Breast epithelium (tissue), 4 donors: ENCODE results near the gene MEIKIN. TPM values are rescaled to one million over a fixed set of nuclear protein-coding genes. Genes with fewer than 3 reads are reported as not detected.

Experiments
- DNase-seq, 2 donors: peaks; one replicate each; pipeline ENCODE4 v3.0.0-alpha.2; 2019; ENCODE audit warnings: low spot score in 2 of 2
- H3K27ac ChIP-seq, 2 donors: fragments of 200-600 bp; sonication (generic) in 1 of 2; one replicate each; pipeline ENCODE4 v1.5.1; 2016 to 2019; ENCODE audit warnings: mild to moderate bottlenecking in 1 of 2
- H3K27me3 ChIP-seq, 2 donors: fragments of 200-600 bp; sonication (generic) in 1 of 2; one replicate each; pipeline versions ENCODE4 v1.5.1 to v1.6.0; 2017 to 2019; ENCODE audit warnings: control low read depth in 1 of 2, mild to moderate bottlenecking in 1 of 2
- H3K36me3 ChIP-seq: fragments of 200-600 bp; one replicate; pipeline ENCODE4 v1.5.1; 2019
- H3K4me1 ChIP-seq, 2 donors: fragments of 200-600 bp; sonication (generic); one replicate each; pipeline ENCODE4 v1.5.1; 2016 to 2019; ENCODE audit warnings: control low read depth in 1 of 2
- H3K4me3 ChIP-seq, 3 donors: fragments of 200-600 bp; sonication (generic); 1 replicate in 2 of 3; 2 replicates in 1 of 3; pipeline ENCODE4 v1.5.1; 2016 to 2019; ENCODE audit warnings: mild to moderate bottlenecking in 3 of 3, moderate library complexity in 2 of 3
- H3K9me3 ChIP-seq, 2 donors: fragments of 200-600 bp; sonication (generic) in 1 of 2; one replicate each; pipeline ENCODE4 v1.5.1; 2016 to 2019; ENCODE audit warnings: control low read depth in 1 of 2
- CTCF ChIP-seq, 3 donors: fragments of 450-650 bp; IDR thresholded peaks; one replicate each; pipeline ENCODE4 v1.5.1; 2016 to 2017; ENCODE audit warnings: antibody characterized with exemption in 3 of 3, mild to moderate bottlenecking in 3 of 3, moderate library complexity in 3 of 3
- POLR2A ChIP-seq: fragments of 450-650 bp; IDR thresholded peaks from one replicate; pipeline ENCODE4 v1.6.1; 2016; ENCODE audit warnings: antibody characterized with exemption, mild to moderate bottlenecking, moderate library complexity
- POLR2AphosphoS5 ChIP-seq, 3 donors: sonication (generic); formaldehyde crosslinking; IDR thresholded peaks; one replicate each; pipeline ENCODE4 v1.6.1; 2017; ENCODE audit warnings: antibody characterized with exemption in 3 of 3
- intact Hi-C: fragments of 100-400 bp; cut with DNase I; formaldehyde crosslinking; loops from one replicate; pipeline ENCODE4 v1.15.1; 2023; ENCODE audit warnings: low total_unique reads
- total RNA-seq, 3 donors: library from RNA; depleted of rRNA; stranded (reverse); fragments of >200 nt; gene quantifications; one replicate each; pipeline ENCODE4 v1.1.0, GENCODE V29; 2016

MEIKIN gene
- total RNA-seq, 3 donors from 2014 or later = not detected

- H3K27ac ChIP-seq = no peak overlapping the region
- TF ChIP-seq POLR2A (no peak), CTCF (IDR thresholded peaks at IDR 0.05) (no peak), POLR2AphosphoS5 (IDR thresholded peaks at IDR 0.05) (no peak)
- no peaks in the 10 kb centered on the region for H3K4me1 ChIP-seq
- intact Hi-C loops = loop anchor here (10.0 kb wide), 1 partner anchor 160 kb away; the partner anchor contains the start of gene RAPGEF6
- no peaks in the 10 kb centered on the region for H3K9me3 ChIP-seq
- no peaks in the 10 kb centered on the region for H3K27me3 ChIP-seq
- peak overlapping the region; percentile 70 to 98 (median 82) for H3K4me3 ChIP-seq
- H3K36me3 ChIP-seq = no peaks in the 10 kb centered on the region
- no peak for DNase-seq
These were observed 150.2 kb downstream of the MEIKIN start for GRCh38 chr5:131795228-131795627.

GRCh38 chr5:131794586-131794985 is 150.9 kb downstream of the MEIKIN start:
- Histone ChIP-seq H3K36me3 (no peaks in the 10 kb centered on the region), H3K9me3 (no peaks in the 10 kb centered on the region), H3K27me3 (no peaks in the 10 kb centered on the region), H3K4me1 (no peaks in the 10 kb centered on the region), H3K4me3 (peak overlapping the region in 1 of 3 donors; percentile 82), H3K27ac (no peak overlapping the region)
- intact Hi-C loops = loop anchor here (10.0 kb wide), 1 partner anchor 160 kb away; the partner anchor contains the start of gene RAPGEF6
- TF ChIP-seq POLR2AphosphoS5 (IDR thresholded peaks at IDR 0.05) = no peak
- no peak for TF ChIP-seq POLR2A
- no peak for TF ChIP-seq CTCF (IDR thresholded peaks at IDR 0.05)
- no peak for DNase-seq

- no peak overlapping the region for H3K27ac ChIP-seq
- H3K4me1 ChIP-seq = no peaks in the 10 kb centered on the region
- DNase-seq = no peak
- no peaks in the 10 kb centered on the region for H3K9me3 ChIP-seq
- H3K36me3 ChIP-seq = no peaks in the 10 kb centered on the region
- TF ChIP-seq POLR2A = no peak
- no peak for TF ChIP-seq POLR2AphosphoS5 (IDR thresholded peaks at IDR 0.05)
- no peak for TF ChIP-seq CTCF (IDR thresholded peaks at IDR 0.05)
- intact Hi-C loops = loop anchor here (10.0 kb wide), 1 partner anchor 158 kb away; the partner anchor contains the start of gene RAPGEF6
- H3K4me3 ChIP-seq = no peak overlapping the region
- H3K27me3 ChIP-seq = no peaks in the 10 kb centered on the region
These were observed 152.6 kb downstream of the MEIKIN start for GRCh38 chr5:131792896-131793295.

GRCh38 chr5:131791866-131792265 is 153.6 kb downstream of the MEIKIN start:
- Histone ChIP-seq H3K4me3 (no peak overlapping the region), H3K4me1 (no peaks in the 10 kb centered on the region), H3K9me3 (no peaks in the 10 kb centered on the region), H3K36me3 (no peaks in the 10 kb centered on the region), H3K27ac (no peak overlapping the region), H3K27me3 (no peaks in the 10 kb centered on the region)
- TF ChIP-seq POLR2AphosphoS5 (IDR thresholded peaks at IDR 0.05) = no peak
- intact Hi-C loops = loop anchor here (10.0 kb wide), 1 partner anchor 157 kb away; the partner anchor contains the start of gene RAPGEF6
- no peak for DNase-seq

GRCh38 chr5:131790550-131790949 is 154.9 kb downstream of the MEIKIN start:
- intact Hi-C loops = loop anchor here (10.0 kb wide), 1 partner anchor 156 kb away; the partner anchor contains the start of gene RAPGEF6
- Histone ChIP-seq H3K4me1 (no peaks in the 10 kb centered on the region), H3K36me3 (no peaks in the 10 kb centered on the region), H3K4me3 (no peak overlapping the region), H3K27me3 (no peaks in the 10 kb centered on the region), H3K9me3 (no peaks in the 10 kb centered on the region), H3K27ac (no peak overlapping the region)
- DNase-seq = no peak
- TF ChIP-seq POLR2A (no peak), CTCF (IDR thresholded peaks at IDR 0.05) (no peak)
